ENCODE measurements around the gene RASSF7. TPM values are rescaled to one million over a fixed set of nuclear protein-coding genes. Genes with fewer than 3 reads are reported as not detected.

The RASSF7 gene
- total RNA-seq, 2 donors from 2014 or later: 49.4 to 107 TPM

GRCh38 chr11:551596-551995 lies 9.2 kb upstream of the RASSF7 start:
- 82% methylated on average over 10 of the region's 12 CpGs for WGBS
- H3K27me3 ChIP-seq (replicated peaks; ENCODE audit: insufficient read depth): no peaks in the 10 kb centered on the region

GRCh38 chr11:553083-553987 lies 7.4 kb upstream of the RASSF7 start:
- intact Hi-C loops (cut with DNase I): no loop called here
- no peak for TF ChIP-seq POLR2A (IDR thresholded peaks at IDR 0.05)
- no peak for TF ChIP-seq POLR2AphosphoS5 (IDR thresholded peaks at IDR 0.05)
- TF ChIP-seq CTCF (IDR thresholded peaks at IDR 0.05): no peak
- 87% methylated on average over 23 of the region's 27 CpGs for WGBS
- Histone ChIP-seq H3K4me1 (replicated peaks) (peaks cover 12% of the 10 kb centered on the region), H3K4me3 (no peak overlapping the region), H3K9me3 (no peaks in the 10 kb centered on the region), H3K27ac (no peak overlapping the region), H3K27me3 (replicated peaks; ENCODE audit: insufficient read depth) (no peaks in the 10 kb centered on the region), H3K36me3 (no peaks in the 10 kb centered on the region)
- no peak for DNase-seq (ENCODE audit: low spot score)

More at GRCh38 chr11:551596-551995, 9.2 kb upstream of the RASSF7 start:
- no peak overlapping the region for H3K4me3 ChIP-seq
- TF ChIP-seq CTCF (IDR thresholded peaks at IDR 0.05) (no peak), POLR2A (IDR thresholded peaks at IDR 0.05) (no peak), POLR2AphosphoS5 (IDR thresholded peaks at IDR 0.05) (no peak)
- intact Hi-C loops (cut with DNase I): no loop called here
- no peaks in the 10 kb centered on the region for H3K36me3 ChIP-seq
- peaks cover 12% of the 10 kb centered on the region for H3K4me1 ChIP-seq (replicated peaks)
- DNase-seq (ENCODE audit: low spot score): no peak
- H3K27ac ChIP-seq: no peak overlapping the region
- H3K9me3 ChIP-seq: no peaks in the 10 kb centered on the region

GRCh38 chr11:553988-554340 lies 6.8 kb upstream of the RASSF7 start:
- intact Hi-C loops (cut with DNase I): no loop called here
- H3K4me1 ChIP-seq (replicated peaks): peaks cover 12% of the 10 kb centered on the region
- no peaks in the 10 kb centered on the region for H3K36me3 ChIP-seq
- DNase-seq (ENCODE audit: low spot score): no peak
- 62% methylated on average over 11 of the region's 11 CpGs for WGBS
- no peaks in the 10 kb centered on the region for H3K27me3 ChIP-seq (replicated peaks; ENCODE audit: insufficient read depth)
- H3K4me3 ChIP-seq: no peak overlapping the region
- H3K27ac ChIP-seq: no peak overlapping the region
- TF ChIP-seq POLR2AphosphoS5 (IDR thresholded peaks at IDR 0.05) (no peak), CTCF (IDR thresholded peaks at IDR 0.05) (no peak), POLR2A (IDR thresholded peaks at IDR 0.05) (no peak)
- H3K9me3 ChIP-seq: no peaks in the 10 kb centered on the region

GRCh38 chr11:554428-555226 lies 6.1 kb upstream of the RASSF7 start:
- Histone ChIP-seq H3K27ac (peak overlapping the region in 1 of 2 donors; percentile 30), H3K4me3 (peak overlapping the region; percentile 28 to 45), H3K36me3 (no peaks in the 10 kb centered on the region), H3K4me1 (replicated peaks) (peaks cover 12% of the 10 kb centered on the region), H3K27me3 (replicated peaks; ENCODE audit: insufficient read depth) (no peaks in the 10 kb centered on the region), H3K9me3 (no peaks in the 10 kb centered on the region)
- intact Hi-C loops (cut with DNase I): no loop called here
- DNase-seq (ENCODE audit: low spot score): peak; percentile 73
- TF ChIP-seq POLR2A (IDR thresholded peaks at IDR 0.05) (no peak), CTCF (IDR thresholded peaks at IDR 0.05) (peak; percentile 38 to 80 (median 74)), POLR2AphosphoS5 (IDR thresholded peaks at IDR 0.05) (peak; percentile 44)
- WGBS: 9% methylated on average over 41 of the region's 60 CpGs
